Right atrium auricular region (tissue), 2 donors: ENCODE data around the gene CAMK2B. TPM values are rescaled to one million over a fixed set of nuclear protein-coding genes. Genes with fewer than 3 reads are reported as not detected.

Experiments used
- DNase-seq: peaks from one replicate; pipeline ENCODE4 v3.0.0-alpha.2; 2019; ENCODE audit warnings: low spot score
- H3K27ac ChIP-seq, 2 donors: fragments of 200-600 bp; sonication (generic); 1 replicate in 1 of 2; 2 replicates in 1 of 2; pipeline ENCODE4 v1.5.1; 2016 to 2019
- H3K27me3 ChIP-seq, 2 donors: fragments of 200-600 bp; sonication (generic); one replicate each; pipeline versions ENCODE4 v1.5.1 to v1.6.0; 2017 to 2019
- H3K36me3 ChIP-seq: fragments of 200-600 bp; sonication (generic); one replicate; pipeline ENCODE4 v1.5.1; 2016
- H3K4me1 ChIP-seq, 2 donors: fragments of 200-600 bp; sonication (generic); one replicate each; pipeline versions ENCODE4 v1.5.1 to v1.6.0; 2017 to 2019
- H3K4me3 ChIP-seq, 2 donors: fragments of 200-600 bp; sonication (generic); 1 replicate in 1 of 2; 2 replicates in 1 of 2; pipeline ENCODE4 v1.5.1; 2017 to 2019; ENCODE audit warnings: mild to moderate bottlenecking in 1 of 2, moderate library complexity in 1 of 2
- H3K9me3 ChIP-seq, 2 donors: fragments of 200-600 bp; sonication (generic); one replicate each; pipeline ENCODE4 v1.5.1; 2019
- CTCF ChIP-seq, 2 donors: fragments of 200-600 bp; sonication (generic); IDR thresholded peaks; one replicate each; pipeline ENCODE4 v1.5.1; 2019; ENCODE audit warnings: antibody characterized with exemption in 2 of 2
- total RNA-seq, 2 donors: library from RNA; depleted of rRNA; stranded (reverse); fragments of >200 nt; gene quantifications; one replicate each; pipeline ENCODE4 v1.1.0, GENCODE V29; 2016

CAMK2B gene
- total RNA-seq, 2 donors from 2014 or later: 79.9 to 84.7 TPM

GRCh38 chr7:44329888-44330287, 4.5 kb upstream of the CAMK2B start:
- Histone ChIP-seq H3K27ac (peak overlapping the region; percentile 72 to 88), H3K4me1 (peaks cover 0 to 28% of the 10 kb centered on the region in 2 donors), H3K9me3 (no peaks in the 10 kb centered on the region), H3K4me3 (no peak overlapping the region), H3K36me3 (no peaks in the 10 kb centered on the region), H3K27me3 (no peaks in the 10 kb centered on the region)
- no peak for DNase-seq
- no peak for TF ChIP-seq CTCF (IDR thresholded peaks at IDR 0.05)

- Histone ChIP-seq H3K9me3 (no peaks in the 10 kb centered on the region), H3K36me3 (no peaks in the 10 kb centered on the region), H3K4me1 (peaks cover 0 to 20% of the 10 kb centered on the region in 2 donors), H3K4me3 (no peak overlapping the region), H3K27me3 (no peaks in the 10 kb centered on the region), H3K27ac (peak overlapping the region in 1 of 2 donors; percentile 88)
- no peak for DNase-seq
- TF ChIP-seq CTCF (IDR thresholded peaks at IDR 0.05): no peak
Measured at GRCh38 chr7:44329081-44329480, 3.7 kb upstream of the CAMK2B start.

- Histone ChIP-seq H3K4me1 (peaks cover 0 to 19% of the 10 kb centered on the region in 2 donors), H3K27me3 (no peaks in the 10 kb centered on the region), H3K36me3 (no peaks in the 10 kb centered on the region), H3K27ac (no peak overlapping the region), H3K4me3 (no peak overlapping the region), H3K9me3 (no peaks in the 10 kb centered on the region)
- TF ChIP-seq CTCF (IDR thresholded peaks at IDR 0.05): no peak
- DNase-seq: no peak
Measured at GRCh38 chr7:44327981-44328380, 2.6 kb upstream of the CAMK2B start.

DNA sequence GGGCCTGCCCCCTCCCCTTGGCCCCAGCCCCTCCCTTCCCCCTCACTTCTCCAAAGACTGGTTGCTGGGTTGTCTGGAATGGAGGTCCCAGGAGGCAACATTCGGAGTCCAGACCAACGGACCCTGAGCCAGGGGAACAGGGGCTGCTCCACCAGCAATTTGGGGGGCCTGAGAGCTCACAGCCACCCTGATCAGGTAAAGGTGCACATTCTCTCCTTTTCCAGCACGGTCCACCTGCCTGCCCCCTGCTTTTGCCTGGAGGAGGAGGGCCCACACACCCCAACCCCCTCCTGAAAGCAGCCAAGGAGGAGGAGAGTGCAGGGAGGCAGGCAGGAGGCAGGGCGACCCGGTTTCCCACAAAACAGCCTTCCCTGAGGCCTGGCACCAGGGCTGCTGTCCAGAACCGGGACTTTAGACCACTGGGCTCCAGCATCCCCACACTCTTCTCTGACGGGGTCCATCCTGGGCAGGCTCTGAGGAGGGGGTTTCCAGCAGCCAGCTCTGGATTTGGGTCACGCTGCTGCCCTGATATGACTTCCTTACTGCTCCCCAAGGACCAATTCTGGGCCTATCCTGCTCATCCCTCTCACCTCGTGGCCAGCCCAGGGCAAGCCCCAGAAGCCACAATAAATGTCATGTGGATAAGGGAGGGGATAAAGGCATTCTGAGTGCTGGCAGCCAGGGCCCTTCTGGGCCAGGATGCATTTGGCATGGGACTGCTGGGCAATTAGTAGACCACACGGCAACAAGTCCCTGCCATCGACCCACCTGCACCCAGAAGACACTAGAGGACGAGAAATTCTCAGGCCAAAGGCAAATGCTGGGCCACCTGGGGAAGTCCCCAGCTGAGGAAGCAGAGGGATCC, 1.1 kb upstream of the CAMK2B start:
- Histone ChIP-seq H3K9me3 (no peaks in the 10 kb centered on the region), H3K4me1 (peaks cover 0 to 25% of the 10 kb centered on the region in 2 donors), H3K27ac (peak overlapping the region; percentile 74 to 80), H3K4me3 (no peak overlapping the region), H3K27me3 (no peaks in the 10 kb centered on the region), H3K36me3 (no peaks in the 10 kb centered on the region)
- no peak for TF ChIP-seq CTCF (IDR thresholded peaks at IDR 0.05)
- DNase-seq: no peak

DNA sequence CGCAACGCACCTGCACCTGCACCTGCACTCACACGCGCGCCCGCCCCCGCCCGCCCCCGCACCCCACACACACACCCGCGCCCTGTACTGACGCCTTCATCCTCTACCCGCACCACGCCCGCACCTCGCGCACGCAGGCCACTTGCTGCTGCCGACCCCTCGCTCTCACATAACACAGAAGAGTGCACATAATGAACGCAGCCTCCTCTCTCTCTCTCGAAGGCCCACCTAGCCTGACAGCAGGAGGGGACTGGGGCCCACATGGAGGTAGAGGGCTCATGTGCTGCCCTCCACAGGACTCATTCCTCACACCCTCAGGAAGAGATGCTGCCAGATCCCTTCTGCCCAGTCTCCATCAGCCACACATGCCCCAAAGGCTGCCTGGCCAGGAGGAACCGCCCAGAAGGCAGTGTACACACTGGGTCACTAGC, 432 bp upstream of the CAMK2B start:
- no peak for DNase-seq
- no peak for TF ChIP-seq CTCF (IDR thresholded peaks at IDR 0.05)
- Histone ChIP-seq H3K36me3 (no peaks in the 10 kb centered on the region), H3K4me3 (peak overlapping the region; percentile 30 to 43), H3K27me3 (no peaks in the 10 kb centered on the region), H3K27ac (peak overlapping the region; percentile 74 to 80), H3K9me3 (no peaks in the 10 kb centered on the region), H3K4me1 (peaks cover 0 to 31% of the 10 kb centered on the region in 2 donors)
